Loucy (cell line): ENCODE data around the gene PACRG.

Source experiments
- H2AFZ ChIP-seq: fragments of 200-600 bp; sonication (generic); 2 replicates; pipeline ENCODE4 v1.6.0; 2016; ENCODE audit warnings: antibody characterized with exemption, mild to moderate bottlenecking, low read length, moderate library complexity
- H3F3A ChIP-seq: fragments of 200-600 bp; 2 replicates; pipeline ENCODE4 v1.6.0; 2016; ENCODE audit warnings: antibody characterized with exemption, low read depth, mild to moderate bottlenecking
- H3K27me3 ChIP-seq: fragments of 200-600 bp; sonication (generic); 2 replicates; pipeline ENCODE4 v1.6.1; 2014; ENCODE audit warnings: low read length, mild to moderate bottlenecking; ENCODE audit not compliant: insufficient read depth, poor library complexity, severe bottlenecking
- H3K36me3 ChIP-seq: fragments of 200-600 bp; sonication (generic); 2 replicates; pipeline ENCODE4 v1.6.1; 2016; ENCODE audit warnings: low read length; ENCODE audit not compliant: insufficient read depth
- H3K4me1 ChIP-seq: fragments of 200-600 bp; sonication (generic); 2 replicates; pipeline ENCODE4 v1.5.1; 2014; ENCODE audit warnings: low read length, mild to moderate bottlenecking; ENCODE audit not compliant: insufficient read depth, poor library complexity, severe bottlenecking
- H3K4me2 ChIP-seq: fragments of 200-600 bp; sonication (generic); 2 replicates; pipeline ENCODE4 v1.6.0; 2014; ENCODE audit warnings: antibody characterized with exemption, low read length, low read depth, mild to moderate bottlenecking; ENCODE audit not compliant: poor library complexity, severe bottlenecking
- H3K4me3 ChIP-seq: fragments of 200-600 bp; sonication (generic); 2 replicates; pipeline ENCODE4 v1.5.1; 2014; ENCODE audit warnings: low read length, mild to moderate bottlenecking, mixed read lengths; ENCODE audit not compliant: poor library complexity, severe bottlenecking
- H3K79me2 ChIP-seq: fragments of 200-600 bp; sonication (generic); 2 replicates; pipeline ENCODE4 v1.6.1; 2014; ENCODE audit warnings: low read length; ENCODE audit not compliant: insufficient read depth
- H3K9ac ChIP-seq: fragments of 200-600 bp; sonication (generic); 2 replicates; pipeline ENCODE4 v1.6.0; 2014; ENCODE audit warnings: mild to moderate bottlenecking, low read depth, low read length, moderate library complexity; ENCODE audit not compliant: poor library complexity, severe bottlenecking
- H3K9me2 ChIP-seq: fragments of 200-600 bp; sonication (generic); replicated peaks from 2 replicates; pipeline ENCODE4 v1.6.1; 2016; ENCODE audit warnings: low read depth, low read length, mixed read lengths
- H3K9me3 ChIP-seq: fragments of 200-600 bp; sonication (generic); 2 replicates; pipeline ENCODE4 v1.6.1; 2014; ENCODE audit warnings: mild to moderate bottlenecking, antibody characterized with exemption, low read length, low read depth; ENCODE audit not compliant: insufficient read depth
- H4K20me1 ChIP-seq: fragments of 200-600 bp; sonication (generic); 2 replicates; pipeline ENCODE4 v1.6.0; 2014; ENCODE audit warnings: antibody characterized with exemption, low read length, mild to moderate bottlenecking; ENCODE audit not compliant: insufficient read depth, poor library complexity, severe bottlenecking
- EZH2phosphoT487 ChIP-seq: fragments of 200-600 bp; IDR thresholded peaks from 2 replicates; pipeline ENCODE4 v1.6.1; 2018; ENCODE audit warnings: antibody characterized with exemption, mild to moderate bottlenecking, moderate library complexity, borderline replicate concordance
- TF ChIP-seq, protein P1 (sequence below): fragments of 200-600 bp; sonication (generic); conservative IDR thresholded peaks from 2 replicates; pipeline ENCODE4 v1.5.1; 2014; ENCODE audit warnings: mild to moderate bottlenecking, antibody characterized with exemption, low read length

The PACRG gene

DNA sequence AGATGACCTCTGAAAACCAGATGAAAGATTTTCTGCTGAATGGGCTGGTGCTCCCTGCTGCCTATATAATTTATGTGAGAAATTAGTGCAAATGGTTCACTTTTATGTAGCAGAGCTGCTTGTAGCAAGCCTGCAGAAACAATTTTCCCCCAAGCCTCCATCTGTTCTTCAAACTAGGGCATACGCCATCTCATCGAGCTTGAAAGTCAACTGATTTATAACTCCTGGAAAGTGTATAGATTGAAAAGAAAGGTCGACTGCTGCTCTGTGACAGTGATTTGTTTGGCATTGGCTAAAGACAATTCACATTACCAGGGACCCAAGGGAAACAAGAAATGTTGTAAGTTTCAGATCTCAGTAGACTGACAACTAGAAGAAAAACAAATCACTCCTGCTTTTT lies 93.3 kb downstream of the PACRG start:
- no peaks in the 10 kb centered on the region for H3K9me3 ChIP-seq
- no peak overlapping the region for H3K4me2 ChIP-seq
- no peak overlapping the region for H3K9ac ChIP-seq
- H3K9me2 ChIP-seq = no peaks in the 10 kb centered on the region
- no peaks in the 10 kb centered on the region for H3F3A ChIP-seq
- no peaks in the 10 kb centered on the region for H3K27me3 ChIP-seq
- H2AFZ ChIP-seq = no peak overlapping the region
- H3K4me3 ChIP-seq = no peak overlapping the region
- no peaks in the 10 kb centered on the region for H4K20me1 ChIP-seq
- no peaks in the 10 kb centered on the region for H3K4me1 ChIP-seq
- no peaks in the 10 kb centered on the region for H3K36me3 ChIP-seq
- H3K79me2 ChIP-seq = no peaks in the 10 kb centered on the region
- no peak for TF ChIP-seq EZH2phosphoT487
- TF ChIP-seq, protein P1, sequence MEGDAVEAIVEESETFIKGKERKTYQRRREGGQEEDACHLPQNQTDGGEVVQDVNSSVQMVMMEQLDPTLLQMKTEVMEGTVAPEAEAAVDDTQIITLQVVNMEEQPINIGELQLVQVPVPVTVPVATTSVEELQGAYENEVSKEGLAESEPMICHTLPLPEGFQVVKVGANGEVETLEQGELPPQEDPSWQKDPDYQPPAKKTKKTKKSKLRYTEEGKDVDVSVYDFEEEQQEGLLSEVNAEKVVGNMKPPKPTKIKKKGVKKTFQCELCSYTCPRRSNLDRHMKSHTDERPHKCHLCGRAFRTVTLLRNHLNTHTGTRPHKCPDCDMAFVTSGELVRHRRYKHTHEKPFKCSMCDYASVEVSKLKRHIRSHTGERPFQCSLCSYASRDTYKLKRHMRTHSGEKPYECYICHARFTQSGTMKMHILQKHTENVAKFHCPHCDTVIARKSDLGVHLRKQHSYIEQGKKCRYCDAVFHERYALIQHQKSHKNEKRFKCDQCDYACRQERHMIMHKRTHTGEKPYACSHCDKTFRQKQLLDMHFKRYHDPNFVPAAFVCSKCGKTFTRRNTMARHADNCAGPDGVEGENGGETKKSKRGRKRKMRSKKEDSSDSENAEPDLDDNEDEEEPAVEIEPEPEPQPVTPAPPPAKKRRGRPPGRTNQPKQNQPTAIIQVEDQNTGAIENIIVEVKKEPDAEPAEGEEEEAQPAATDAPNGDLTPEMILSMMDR = no peak

DNA sequence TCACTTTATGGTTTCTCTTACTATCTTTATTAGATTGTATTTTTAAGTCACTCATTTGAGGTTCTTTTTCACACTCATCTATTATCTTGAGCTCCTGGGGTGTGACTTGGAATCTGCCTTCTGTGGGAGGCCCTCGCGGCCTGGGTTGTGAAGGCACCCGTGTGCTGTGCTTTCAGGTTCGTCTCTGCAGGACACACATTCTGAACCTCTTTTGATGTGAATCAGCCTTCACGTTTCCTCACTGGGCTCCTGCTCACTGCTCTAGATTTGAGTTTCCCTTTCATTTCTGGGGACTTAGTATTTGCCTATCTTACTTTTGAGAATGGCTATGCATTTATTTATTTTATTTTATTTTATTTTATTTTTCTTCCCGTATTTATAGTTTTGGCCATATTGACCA lies 97.8 kb downstream of the PACRG start:
- no peak overlapping the region for H2AFZ ChIP-seq
- H3K9me3 ChIP-seq = no peaks in the 10 kb centered on the region
- no peaks in the 10 kb centered on the region for H3K27me3 ChIP-seq
- H3K9me2 ChIP-seq = no peaks in the 10 kb centered on the region
- no peaks in the 10 kb centered on the region for H3F3A ChIP-seq
- no peak overlapping the region for H3K4me3 ChIP-seq
- no peaks in the 10 kb centered on the region for H4K20me1 ChIP-seq
- H3K79me2 ChIP-seq = no peaks in the 10 kb centered on the region
- no peaks in the 10 kb centered on the region for H3K4me1 ChIP-seq
- no peak for TF ChIP-seq EZH2phosphoT487
- TF ChIP-seq, protein P1 = no peak
- no peak overlapping the region for H3K9ac ChIP-seq
- no peaks in the 10 kb centered on the region for H3K36me3 ChIP-seq
- no peak overlapping the region for H3K4me2 ChIP-seq

DNA sequence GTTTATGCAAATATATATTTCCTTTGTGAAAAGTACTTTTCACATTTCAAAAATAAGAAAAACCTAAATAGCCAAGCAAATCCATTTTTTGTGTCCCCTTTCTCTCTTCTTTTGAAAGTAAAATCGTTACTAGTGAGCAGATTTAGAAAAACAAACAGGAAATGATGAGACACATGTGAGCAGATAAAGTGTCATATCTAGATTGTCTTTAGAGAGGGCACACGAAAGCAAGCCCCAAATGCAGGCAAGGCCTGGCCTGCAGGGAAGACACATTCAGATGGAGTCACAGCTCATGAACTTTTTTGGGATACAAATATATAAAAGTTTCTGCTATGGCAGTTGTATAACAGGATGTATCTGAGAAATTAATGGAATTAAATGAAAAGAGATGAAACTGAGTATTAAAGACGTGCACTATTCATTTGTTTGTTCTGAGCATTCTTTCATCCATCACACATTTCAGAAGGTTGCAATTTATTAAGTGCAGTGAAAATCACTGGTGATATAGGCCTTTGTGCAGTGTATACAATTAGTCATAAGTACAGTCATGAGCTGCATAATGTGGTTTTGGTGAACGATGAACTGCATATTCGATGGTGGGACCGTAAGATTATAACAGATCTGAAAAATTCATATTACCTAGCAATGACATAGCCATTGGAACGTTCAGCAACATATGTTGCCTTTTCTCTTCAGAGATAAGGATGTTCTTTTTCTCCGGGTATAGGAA lies 101.4 kb downstream of the PACRG start:
- Histone ChIP-seq H2AFZ (no peak overlapping the region), H3K9me2 (no peaks in the 10 kb centered on the region), H4K20me1 (no peaks in the 10 kb centered on the region), H3K36me3 (no peaks in the 10 kb centered on the region), H3K4me3 (no peak overlapping the region), H3K79me2 (no peaks in the 10 kb centered on the region), H3K27me3 (no peaks in the 10 kb centered on the region), H3F3A (no peaks in the 10 kb centered on the region), H3K4me1 (no peaks in the 10 kb centered on the region), H3K4me2 (no peak overlapping the region), H3K9me3 (no peaks in the 10 kb centered on the region), H3K9ac (no peak overlapping the region)
- no peak for TF ChIP-seq EZH2phosphoT487
- TF ChIP-seq, protein P1 = no peak
